ENCODE results near the gene TYW1.
"Not testable (repeated sequence)": the region's sequence is repeated elsewhere in the genome, so short reads cannot be mapped to it uniquely, and the experiment has no call there.

TYW1 gene

GRCh38 chr7:67006965-67007364 lies 10.3 kb downstream of the TYW1 start:
- TF ChIP-seq, protein P1, sequence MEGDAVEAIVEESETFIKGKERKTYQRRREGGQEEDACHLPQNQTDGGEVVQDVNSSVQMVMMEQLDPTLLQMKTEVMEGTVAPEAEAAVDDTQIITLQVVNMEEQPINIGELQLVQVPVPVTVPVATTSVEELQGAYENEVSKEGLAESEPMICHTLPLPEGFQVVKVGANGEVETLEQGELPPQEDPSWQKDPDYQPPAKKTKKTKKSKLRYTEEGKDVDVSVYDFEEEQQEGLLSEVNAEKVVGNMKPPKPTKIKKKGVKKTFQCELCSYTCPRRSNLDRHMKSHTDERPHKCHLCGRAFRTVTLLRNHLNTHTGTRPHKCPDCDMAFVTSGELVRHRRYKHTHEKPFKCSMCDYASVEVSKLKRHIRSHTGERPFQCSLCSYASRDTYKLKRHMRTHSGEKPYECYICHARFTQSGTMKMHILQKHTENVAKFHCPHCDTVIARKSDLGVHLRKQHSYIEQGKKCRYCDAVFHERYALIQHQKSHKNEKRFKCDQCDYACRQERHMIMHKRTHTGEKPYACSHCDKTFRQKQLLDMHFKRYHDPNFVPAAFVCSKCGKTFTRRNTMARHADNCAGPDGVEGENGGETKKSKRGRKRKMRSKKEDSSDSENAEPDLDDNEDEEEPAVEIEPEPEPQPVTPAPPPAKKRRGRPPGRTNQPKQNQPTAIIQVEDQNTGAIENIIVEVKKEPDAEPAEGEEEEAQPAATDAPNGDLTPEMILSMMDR (conservative IDR thresholded peaks at IDR 0.05; ENCODE audit: low read depth, low read length) = no peak
- no peak overlapping the region for H3K4me3 ChIP-seq (ENCODE audit: low read length)
- DNase-seq (ENCODE audit: low read depth) = no peak

GRCh38 chr7:67008260-67008659 lies 11.6 kb downstream of the TYW1 start:
- no peak for DNase-seq (ENCODE audit: low read depth)
- H3K4me3 ChIP-seq (ENCODE audit: low read length) = no peak overlapping the region
- TF ChIP-seq, protein P1 (conservative IDR thresholded peaks at IDR 0.05; ENCODE audit: low read depth, low read length) = no peak

DNA sequence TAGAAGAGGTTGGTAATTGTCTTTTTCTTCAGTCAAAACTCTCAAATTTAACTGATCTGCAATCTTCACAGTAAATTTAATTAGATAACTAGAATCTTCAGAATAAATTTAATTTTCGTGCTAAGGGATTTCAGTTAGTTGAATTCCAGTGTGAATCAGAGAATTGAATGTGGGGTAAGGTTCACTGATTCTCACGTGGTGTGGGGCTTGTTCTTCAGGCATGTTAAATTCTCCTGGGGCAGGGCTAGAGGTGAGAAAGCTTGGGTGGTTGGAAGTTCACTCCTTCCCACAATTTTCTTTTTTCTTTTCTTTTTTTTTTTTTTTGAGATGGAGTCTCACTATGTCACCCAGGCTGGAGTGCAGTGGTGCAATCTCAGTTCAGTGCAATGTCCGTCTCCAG lies 13.0 kb downstream of the TYW1 start:
- not testable (repeated sequence) for H3K4me3 ChIP-seq (ENCODE audit: low read length); DNase-seq (ENCODE audit: low read depth)

DNA sequence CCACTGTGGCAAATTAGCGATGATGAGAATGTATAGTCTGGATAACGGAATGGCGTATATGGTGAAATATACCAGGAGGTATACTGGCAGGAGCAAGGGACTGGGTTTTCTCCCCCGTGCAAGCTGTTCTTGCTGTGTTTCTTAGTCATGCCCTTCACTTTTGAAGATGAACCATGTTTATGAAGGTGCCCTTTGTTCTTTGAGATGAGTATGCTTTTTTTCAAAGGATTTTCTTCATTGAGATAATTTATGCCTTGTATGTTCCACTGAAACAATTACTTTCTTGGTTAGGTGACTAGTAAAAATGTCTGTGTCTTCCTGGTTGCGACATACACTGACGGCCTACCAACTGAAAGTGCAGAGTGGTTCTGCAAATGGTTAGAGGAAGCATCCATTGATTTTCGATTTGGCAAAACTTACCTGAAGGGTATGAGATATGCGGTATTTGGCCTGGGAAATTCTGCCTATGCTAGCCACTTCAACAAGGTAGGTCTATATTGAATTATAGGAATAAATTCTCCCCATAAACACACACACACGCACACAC lies 17.5 kb downstream of the TYW1 start:
- not testable (repeated sequence) for H3K4me3 ChIP-seq (ENCODE audit: low read length); DNase-seq (ENCODE audit: low read depth)

DNA sequence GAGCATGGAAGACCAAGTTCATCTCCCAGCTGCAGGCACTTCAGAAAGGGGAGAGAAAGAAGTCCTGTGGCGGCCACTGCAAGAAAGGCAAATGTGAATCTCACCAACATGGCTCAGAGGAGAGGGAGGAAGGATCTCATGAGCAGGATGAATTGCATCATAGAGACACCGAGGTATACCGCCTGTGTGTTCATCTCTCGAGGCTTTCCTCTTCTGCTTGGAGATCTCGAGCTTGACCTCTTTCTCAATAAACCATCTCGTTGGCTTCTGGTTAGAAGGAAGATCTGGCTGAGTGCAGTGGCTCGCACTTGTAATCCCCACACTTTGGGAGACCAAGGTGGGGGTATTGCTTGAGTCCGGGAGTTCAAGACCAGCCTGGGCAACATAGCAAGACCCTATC lies 21.3 kb downstream of the TYW1 start:
- DNase-seq (ENCODE audit: low read depth); H3K4me3 ChIP-seq (ENCODE audit: low read length): not testable (repeated sequence)

DNA sequence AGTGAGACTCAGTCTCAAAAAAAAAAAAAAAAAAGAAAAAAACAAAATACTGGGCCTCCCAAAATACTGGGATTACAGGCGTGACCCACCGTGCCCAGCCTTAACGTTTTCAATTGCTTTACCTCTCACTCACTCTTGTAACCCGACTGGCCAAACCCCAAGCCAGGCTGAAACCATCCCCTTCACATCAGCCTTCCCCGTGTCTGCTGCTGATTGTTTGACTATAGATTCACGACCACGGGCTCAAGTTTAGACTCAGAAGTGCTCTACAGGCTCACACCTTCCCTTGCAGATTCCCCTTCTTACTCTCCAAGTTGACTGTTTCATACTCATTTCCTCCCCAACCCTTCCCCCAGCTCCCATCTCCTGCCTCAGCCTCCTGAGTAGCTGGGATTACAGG lies 22.3 kb downstream of the TYW1 start:
- DNase-seq (ENCODE audit: low read depth) = no peak
- H3K4me3 ChIP-seq (ENCODE audit: low read length) = no peak overlapping the region
- TF ChIP-seq, protein P1 (conservative IDR thresholded peaks at IDR 0.05; ENCODE audit: low read depth, low read length) = no peak

GRCh38 chr7:67019562-67020390 lies 23.1 kb downstream of the TYW1 start:
- no peak overlapping the region for H3K4me3 ChIP-seq (ENCODE audit: low read length)
- TF ChIP-seq, protein P1 (conservative IDR thresholded peaks at IDR 0.05; ENCODE audit: low read depth, low read length) = no peak
- no peak for DNase-seq (ENCODE audit: low read depth)

- no peak for DNase-seq (ENCODE audit: low read depth)
- TF ChIP-seq, protein P1 (conservative IDR thresholded peaks at IDR 0.05; ENCODE audit: low read depth, low read length) = no peak
- H3K4me3 ChIP-seq (ENCODE audit: low read length) = no peak overlapping the region
These were observed 24.6 kb downstream of the TYW1 start for GRCh38 chr7:67021260-67021659.
